OCI-LY3 (cell line): ENCODE measurements around the gene TENM4.

Source experiments
- H2AFZ ChIP-seq: fragments of 200-600, 300-600 bp; shearing (Covaris generic); 2 replicates; pipeline ENCODE4 v1.6.0; 2014; ENCODE audit warnings: antibody characterized with exemption, low read depth, low read length
- H3K27ac ChIP-seq: fragments of 200-600, 300-600 bp; sonication (generic); 2 replicates; pipeline ENCODE4 v1.5.1; 2014; ENCODE audit warnings: mild to moderate bottlenecking, low read length, moderate library complexity, mixed read lengths
- H3K27me3 ChIP-seq: fragments of 200-600, 300-600 bp; sonication (generic); 2 replicates; pipeline ENCODE4 v1.6.1; 2014; ENCODE audit warnings: low read depth, low read length, mixed read lengths
- H3K36me3 ChIP-seq: fragments of 200-600, 300-600 bp; sonication (generic); replicated peaks from 2 replicates; pipeline ENCODE3; 2014; ENCODE audit warnings: low read depth, low read length, mixed read lengths
- H3K4me1 ChIP-seq: fragments of 300-600, 200-600 bp; sonication (generic); 2 replicates; pipeline ENCODE4 v1.6.1; 2014; ENCODE audit warnings: low read length, mixed read lengths
- H3K4me2 ChIP-seq: fragments of 200-600, 300-600 bp; sonication (generic); 2 replicates; pipeline ENCODE4 v1.6.1; 2014; ENCODE audit warnings: low read length, mixed read lengths
- H3K4me3 ChIP-seq: fragments of 300-600, 200-600 bp; sonication (generic); 2 replicates; pipeline ENCODE4 v1.5.1; 2014; ENCODE audit warnings: antibody characterized with exemption, mild to moderate bottlenecking, low read length, moderate library complexity
- H3K79me2 ChIP-seq: fragments of 300-600, 200-600 bp; shearing (Covaris generic); 2 replicates; pipeline ENCODE4 v1.6.1; 2014; ENCODE audit warnings: mild to moderate bottlenecking, low read length, mixed read lengths
- H3K9ac ChIP-seq: fragments of 300-600, 200-600 bp; shearing (Covaris generic); 2 replicates; pipeline ENCODE4 v1.6.0; 2014; ENCODE audit warnings: mild to moderate bottlenecking, low read length, moderate library complexity
- H3K9me3 ChIP-seq: fragments of 200-600, 300-600 bp; shearing (Covaris generic); 2 replicates; pipeline ENCODE4 v1.6.1; 2014; ENCODE audit warnings: low read length, mixed read lengths; ENCODE audit not compliant: insufficient read depth
- H4K20me1 ChIP-seq: fragments of 200-600, 300-600 bp; sonication (generic); 2 replicates; pipeline ENCODE4 v1.6.1; 2016; ENCODE audit warnings: low read length, mixed read lengths; ENCODE audit not compliant: insufficient read depth
- CTCF ChIP-seq: fragments of 200-600, 300-600 bp; sonication (generic); IDR thresholded peaks from 2 replicates; pipeline ENCODE4 v1.5.1; 2014; ENCODE audit warnings: antibody characterized with exemption, low read length, low read depth
- EZH2phosphoT487 ChIP-seq: fragments of 200-600 bp; shearing (Covaris generic); IDR thresholded peaks from 2 replicates; pipeline ENCODE4 v1.6.1; 2018; ENCODE audit warnings: antibody characterized with exemption, mixed run types, low read depth

Gene TENM4

GRCh38 chr11:79179087-79179486, 261.7 kb downstream of the TENM4 start:
- Histone ChIP-seq H3K36me3 (no peaks in the 10 kb centered on the region), H3K4me3 (no peak overlapping the region), H3K79me2 (no peaks in the 10 kb centered on the region), H3K4me2 (no peak overlapping the region), H3K9me3 (peaks cover 4% of the 10 kb centered on the region; the same call in 1 of the 2 replicates), H2AFZ (no peak overlapping the region), H3K27ac (no peak overlapping the region), H3K9ac (no peak overlapping the region), H3K4me1 (peaks cover 8% of the 10 kb centered on the region), H4K20me1 (peaks cover 6% of the 10 kb centered on the region), H3K27me3 (no peaks in the 10 kb centered on the region)
- TF ChIP-seq EZH2phosphoT487 (no peak), CTCF (no peak)

- Histone ChIP-seq H3K27me3 (no peaks in the 10 kb centered on the region), H3K4me3 (no peak overlapping the region), H3K27ac (no peak overlapping the region), H3K36me3 (no peaks in the 10 kb centered on the region), H3K4me1 (peaks cover 17% of the 10 kb centered on the region), H3K79me2 (no peaks in the 10 kb centered on the region), H2AFZ (no peak overlapping the region), H3K9me3 (no peaks in the 10 kb centered on the region), H3K9ac (no peak overlapping the region), H3K4me2 (peak overlapping the region; percentile 23), H4K20me1 (peaks cover 13% of the 10 kb centered on the region)
- no peak for TF ChIP-seq CTCF
Measured at GRCh38 chr11:79174045-79175008, 266.5 kb downstream of the TENM4 start.

GRCh38 chr11:79173615-79174014, 267.2 kb downstream of the TENM4 start:
- H4K20me1 ChIP-seq: peaks cover 13% of the 10 kb centered on the region
- no peaks in the 10 kb centered on the region for H3K27me3 ChIP-seq
- peak overlapping the region; percentile 23 for H3K4me2 ChIP-seq
- H3K9ac ChIP-seq: no peak overlapping the region
- H3K4me1 ChIP-seq: peaks cover 13% of the 10 kb centered on the region
- TF ChIP-seq EZH2phosphoT487: no peak
- TF ChIP-seq CTCF: no peak
- no peak overlapping the region for H3K27ac ChIP-seq
- no peaks in the 10 kb centered on the region for H3K79me2 ChIP-seq
- H3K36me3 ChIP-seq: no peaks in the 10 kb centered on the region
- H2AFZ ChIP-seq: no peak overlapping the region
- H3K9me3 ChIP-seq: no peaks in the 10 kb centered on the region
- no peak overlapping the region for H3K4me3 ChIP-seq

GRCh38 chr11:79170321-79170720, 270.5 kb downstream of the TENM4 start:
- H4K20me1 ChIP-seq: peaks cover 13% of the 10 kb centered on the region
- H3K27me3 ChIP-seq: no peaks in the 10 kb centered on the region
- H3K79me2 ChIP-seq: no peaks in the 10 kb centered on the region
- no peak for TF ChIP-seq EZH2phosphoT487
- TF ChIP-seq CTCF: no peak
- no peak overlapping the region for H3K27ac ChIP-seq
- no peaks in the 10 kb centered on the region for H3K36me3 ChIP-seq
- no peak overlapping the region for H3K9ac ChIP-seq
- no peak overlapping the region for H3K4me3 ChIP-seq
- H3K4me2 ChIP-seq: no peak overlapping the region
- H3K4me1 ChIP-seq: peaks cover 13% of the 10 kb centered on the region
- H2AFZ ChIP-seq: no peak overlapping the region
- H3K9me3 ChIP-seq: no peaks in the 10 kb centered on the region
